Vagina (tissue), 2 donors: ENCODE results near the gene JPT2. TPM values are rescaled to one million over a fixed set of nuclear protein-coding genes. Genes with fewer than 3 reads are reported as not detected.

ENCODE experiments used
- DNase-seq, 2 donors: peaks; one replicate each; pipeline ENCODE4 v3.0.0-alpha.2; 2017; ENCODE audit errors: extremely low spot score in 2 of 2
- H3K27ac ChIP-seq: fragments of 200-600 bp; sonication (generic); one replicate; pipeline ENCODE4 v1.5.1; 2019
- H3K27me3 ChIP-seq: fragments of 200-600 bp; sonication (generic); one replicate; pipeline ENCODE4 v1.5.1; 2019
- H3K36me3 ChIP-seq, 2 donors: fragments of 200-600 bp; sonication (generic); one replicate each; pipeline ENCODE4 v1.5.1; 2017 to 2019
- H3K4me1 ChIP-seq: fragments of 200-600 bp; sonication (generic); one replicate; pipeline ENCODE4 v1.5.1; 2019
- H3K4me3 ChIP-seq, 2 donors: fragments of 200-600 bp; sonication (generic); 1 replicate in 1 of 2; 2 replicates in 1 of 2; pipeline ENCODE4 v1.5.1; 2016 to 2019
- H3K9me3 ChIP-seq: fragments of 200-600 bp; sonication (generic); one replicate; pipeline ENCODE4 v1.5.1; 2019
- POLR2A ChIP-seq, 2 donors: fragments of 450-650 bp; IDR thresholded peaks; one replicate each; pipeline ENCODE4 v1.6.1; 2017; ENCODE audit warnings: antibody characterized with exemption in 2 of 2, mild to moderate bottlenecking in 2 of 2, moderate library complexity in 2 of 2
- POLR2AphosphoS5 ChIP-seq, 2 donors: sonication (generic); formaldehyde crosslinking; IDR thresholded peaks; one replicate each; pipeline ENCODE4 v1.9.0; 2017; ENCODE audit warnings: antibody characterized with exemption in 2 of 2, mild to moderate bottlenecking in 2 of 2, low read depth in 1 of 2; ENCODE audit not compliant: insufficient read depth in 1 of 2
- intact Hi-C: fragments of 100-400 bp; cut with DNase I; formaldehyde crosslinking; loops from one replicate; pipeline ENCODE4 v1.15.1; 2023
- total RNA-seq: library from RNA; depleted of rRNA; stranded (reverse); fragments of >200 nt; gene quantifications from one replicate; pipeline ENCODE4 v1.2.3, GENCODE V29; 2016
- TF ChIP-seq, protein P1 (sequence below), 3 experiments: fragments of 450-650 bp in 2 of 3; fragments of 200-600 bp in 1 of 3; sonication (generic) in 1 of 3; IDR thresholded peaks; one replicate each; pipeline ENCODE4 v1.5.1; 2017 to 2019; ENCODE audit warnings: antibody characterized with exemption in 3 of 3, mild to moderate bottlenecking in 2 of 3, moderate library complexity in 2 of 3

JPT2 gene
- total RNA-seq, 1 donor from 2014 or later: 19.9 TPM

- no peaks in the 10 kb centered on the region for H3K9me3 ChIP-seq
- no peak overlapping the region for H3K27ac ChIP-seq
- DNase-seq: no peak
- peaks cover 0 to 46% of the 10 kb centered on the region in 2 donors for H3K36me3 ChIP-seq
- no peaks in the 10 kb centered on the region for H3K27me3 ChIP-seq
- intact Hi-C loops: no loop called here
- TF ChIP-seq POLR2A (IDR thresholded peaks at IDR 0.05) (no peak), POLR2AphosphoS5 (IDR thresholded peaks at IDR 0.05; ENCODE audit: insufficient read depth in 1 of 2, low read depth in 1 of 2) (no peak)
- TF ChIP-seq, protein P1, sequence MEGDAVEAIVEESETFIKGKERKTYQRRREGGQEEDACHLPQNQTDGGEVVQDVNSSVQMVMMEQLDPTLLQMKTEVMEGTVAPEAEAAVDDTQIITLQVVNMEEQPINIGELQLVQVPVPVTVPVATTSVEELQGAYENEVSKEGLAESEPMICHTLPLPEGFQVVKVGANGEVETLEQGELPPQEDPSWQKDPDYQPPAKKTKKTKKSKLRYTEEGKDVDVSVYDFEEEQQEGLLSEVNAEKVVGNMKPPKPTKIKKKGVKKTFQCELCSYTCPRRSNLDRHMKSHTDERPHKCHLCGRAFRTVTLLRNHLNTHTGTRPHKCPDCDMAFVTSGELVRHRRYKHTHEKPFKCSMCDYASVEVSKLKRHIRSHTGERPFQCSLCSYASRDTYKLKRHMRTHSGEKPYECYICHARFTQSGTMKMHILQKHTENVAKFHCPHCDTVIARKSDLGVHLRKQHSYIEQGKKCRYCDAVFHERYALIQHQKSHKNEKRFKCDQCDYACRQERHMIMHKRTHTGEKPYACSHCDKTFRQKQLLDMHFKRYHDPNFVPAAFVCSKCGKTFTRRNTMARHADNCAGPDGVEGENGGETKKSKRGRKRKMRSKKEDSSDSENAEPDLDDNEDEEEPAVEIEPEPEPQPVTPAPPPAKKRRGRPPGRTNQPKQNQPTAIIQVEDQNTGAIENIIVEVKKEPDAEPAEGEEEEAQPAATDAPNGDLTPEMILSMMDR (IDR thresholded peaks at IDR 0.05): no peak
- no peaks in the 10 kb centered on the region for H3K4me1 ChIP-seq
- H3K4me3 ChIP-seq: no peak overlapping the region
Measured at GRCh38 chr16:1745181-1745899, 67.3 kb downstream of the JPT2 start.

DNA sequence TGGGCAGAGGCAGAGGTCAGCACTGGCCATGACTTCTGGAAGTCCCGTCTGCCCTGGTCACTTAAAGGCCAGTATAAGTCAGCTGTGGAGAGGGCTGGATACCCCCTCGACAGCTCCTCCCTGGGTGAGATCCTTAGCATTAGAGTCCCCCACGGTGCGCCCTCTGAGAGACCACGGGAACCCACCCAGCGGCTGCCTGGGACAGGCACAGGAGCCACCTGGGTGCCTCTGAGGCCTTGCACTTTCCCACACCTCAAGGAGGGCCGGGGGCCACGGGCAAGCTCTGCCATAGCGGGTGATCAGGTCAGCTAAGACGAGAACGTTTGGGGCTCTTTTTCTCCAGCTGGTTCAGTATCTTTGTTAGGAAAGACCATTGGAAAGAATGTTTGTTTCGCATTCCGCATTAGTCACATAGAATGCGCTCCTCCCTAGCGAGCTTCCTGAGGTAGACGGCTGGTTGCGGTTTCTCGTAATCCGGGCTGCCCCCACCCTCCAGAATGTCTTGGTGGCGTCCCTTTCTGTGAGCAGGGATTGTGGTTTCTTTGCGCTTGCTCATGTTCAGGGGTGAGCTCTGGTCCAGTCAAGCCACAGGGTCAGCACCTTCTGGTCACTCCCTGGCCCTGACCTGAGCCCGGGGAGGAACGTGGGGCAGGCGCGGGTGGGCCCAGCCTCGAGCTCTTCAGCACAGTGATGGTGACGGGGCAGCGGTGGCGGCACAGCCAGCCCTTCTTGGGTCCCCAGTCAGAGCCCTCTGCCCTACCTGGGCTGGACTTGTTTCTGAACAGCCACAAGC is 68.0 kb downstream of the JPT2 start:
- Histone ChIP-seq H3K27me3 (no peaks in the 10 kb centered on the region), H3K4me3 (no peak overlapping the region), H3K4me1 (no peaks in the 10 kb centered on the region), H3K9me3 (no peaks in the 10 kb centered on the region), H3K36me3 (peaks cover 0 to 50% of the 10 kb centered on the region in 2 donors), H3K27ac (no peak overlapping the region)
- intact Hi-C loops: no loop called here
- DNase-seq: no peak
- TF ChIP-seq POLR2AphosphoS5 (IDR thresholded peaks at IDR 0.05; ENCODE audit: insufficient read depth in 1 of 2, low read depth in 1 of 2): no peak
- TF ChIP-seq POLR2A (IDR thresholded peaks at IDR 0.05): no peak
- TF ChIP-seq, protein P1 (IDR thresholded peaks at IDR 0.05): no peak

GRCh38 chr16:1746693-1747195 is 68.7 kb downstream of the JPT2 start:
- Histone ChIP-seq H3K36me3 (peaks cover 0 to 57% of the 10 kb centered on the region in 2 donors), H3K9me3 (no peaks in the 10 kb centered on the region), H3K27me3 (no peaks in the 10 kb centered on the region), H3K4me1 (no peaks in the 10 kb centered on the region), H3K27ac (no peak overlapping the region), H3K4me3 (no peak overlapping the region)
- no peak for DNase-seq
- TF ChIP-seq POLR2A (IDR thresholded peaks at IDR 0.05): no peak
- no peak for TF ChIP-seq POLR2AphosphoS5 (IDR thresholded peaks at IDR 0.05; ENCODE audit: insufficient read depth in 1 of 2, low read depth in 1 of 2)
- TF ChIP-seq, protein P1 (IDR thresholded peaks at IDR 0.05): no peak
- intact Hi-C loops: no loop called here

DNA sequence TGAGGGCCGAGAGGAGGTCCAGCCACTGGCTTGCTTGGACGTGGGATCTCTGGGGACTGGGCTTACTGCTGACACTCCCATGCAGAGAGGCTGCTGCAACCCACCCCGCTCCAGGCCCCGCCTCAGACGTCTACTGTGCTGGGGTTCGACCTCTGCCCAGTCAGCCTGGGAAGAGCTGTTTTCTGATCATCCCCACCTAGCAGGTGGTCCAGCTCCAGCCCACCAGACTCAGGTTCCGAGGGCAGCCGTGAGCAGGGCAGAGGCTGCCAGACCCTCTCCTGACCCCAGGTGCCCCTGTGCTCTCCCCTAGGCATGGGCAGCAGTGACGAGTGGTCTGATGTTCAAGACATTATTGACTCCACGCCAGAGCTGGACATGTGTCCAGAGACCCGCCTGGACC is 69.9 kb downstream of the JPT2 start:
- H3K27ac ChIP-seq: no peak overlapping the region
- H3K9me3 ChIP-seq: no peaks in the 10 kb centered on the region
- H3K27me3 ChIP-seq: no peaks in the 10 kb centered on the region
- H3K4me3 ChIP-seq: no peak overlapping the region
- no peak for DNase-seq
- peaks cover 0 to 65% of the 10 kb centered on the region in 2 donors for H3K36me3 ChIP-seq
- intact Hi-C loops: no loop called here
- TF ChIP-seq, protein P1 (IDR thresholded peaks at IDR 0.05): no peak
- TF ChIP-seq POLR2AphosphoS5 (IDR thresholded peaks at IDR 0.05; ENCODE audit: insufficient read depth in 1 of 2, low read depth in 1 of 2) (no peak), POLR2A (IDR thresholded peaks at IDR 0.05) (no peak)
- H3K4me1 ChIP-seq: no peaks in the 10 kb centered on the region
